Measurements from ENCODE around the gene PRKACG.
"Not testable (repeated sequence)": the region's sequence is repeated elsewhere in the genome, so short reads cannot be mapped to it uniquely, and the experiment has no call there.

Gene PRKACG

GRCh38 chr9:69023650-69024049, 9.7 kb upstream of the PRKACG start:
- DNase-seq = no peak

GRCh38 chr9:69020301-69021145, 6.6 kb upstream of the PRKACG start:
- no peak for DNase-seq

GRCh38 chr9:69019808-69020207, 5.9 kb upstream of the PRKACG start:
- no peak for DNase-seq

GRCh38 chr9:69018737-69019136, 4.8 kb upstream of the PRKACG start:
- peak in 1 of 2 donors; percentile 8 for DNase-seq

- DNase-seq = no peak
Measured at GRCh38 chr9:69016191-69017096, 2.5 kb upstream of the PRKACG start.

- DNase-seq = no peak
Measured at GRCh38 chr9:69013382-69013727, 558 bp downstream of the PRKACG start.

GRCh38 chr9:69012696-69013381, 1.1 kb downstream of the PRKACG start:
- DNase-seq = no peak

GRCh38 chr9:69009708-69010107, 4.2 kb downstream of the PRKACG start:
- DNase-seq = no peak

GRCh38 chr9:69004836-69005235, 9.1 kb downstream of the PRKACG start:
- DNase-seq = no peak

GRCh38 chr9:69003051-69003450, 10.9 kb downstream of the PRKACG start:
- no peak for DNase-seq

- DNase-seq = no peak
Measured at GRCh38 chr9:69001921-69002320, 12.0 kb downstream of the PRKACG start.

GRCh38 chr9:68999393-69000105, 14.4 kb downstream of the PRKACG start:
- DNase-seq = peak; percentile 61 to 89

- DNase-seq = no peak
Measured at GRCh38 chr9:68998812-68999211, 15.1 kb downstream of the PRKACG start.

GRCh38 chr9:68998385-68998784, 15.5 kb downstream of the PRKACG start:
- DNase-seq = no peak

GRCh38 chr9:68997666-68998065, 16.2 kb downstream of the PRKACG start:
- DNase-seq = no peak

GRCh38 chr9:68996462-68996861, 17.5 kb downstream of the PRKACG start:
- DNase-seq = peak; percentile 35 to 53

GRCh38 chr9:68995776-68996175, 18.1 kb downstream of the PRKACG start:
- peak in 1 of 2 donors; percentile 35 for DNase-seq

GRCh38 chr9:68991457-68991856, 22.5 kb downstream of the PRKACG start:
- DNase-seq = no peak

- DNase-seq = not testable (repeated sequence)
Measured at GRCh38 chr9:68986949-68987348, 27.0 kb downstream of the PRKACG start.

- no peak for DNase-seq
Measured at GRCh38 chr9:68983522-68984424, 30.1 kb downstream of the PRKACG start.

- DNase-seq = no peak
Measured at GRCh38 chr9:68983008-68983411, 30.9 kb downstream of the PRKACG start.

- no peak for DNase-seq
Measured at GRCh38 chr9:68981789-68982188, 32.1 kb downstream of the PRKACG start.
